IPS-20b (cell line): ENCODE measurements around the gene TP53I13.

ENCODE experiments used
- H3K27ac ChIP-seq: one replicate; pipeline ENCODE4 v1.5.1; 2013; ENCODE audit warnings: low read length
- H3K27me3 ChIP-seq: 2 replicates; pipeline ENCODE4 v1.6.1; 2013; ENCODE audit warnings: mild to moderate bottlenecking, low read length, inconsistent platforms; ENCODE audit not compliant: insufficient read depth
- H3K36me3 ChIP-seq: 2 replicates; pipeline ENCODE4 v1.6.1; 2013; ENCODE audit warnings: low read depth, mild to moderate bottlenecking, inconsistent platforms, low read length, moderate library complexity; ENCODE audit not compliant: insufficient read depth
- H3K4me1 ChIP-seq: 2 replicates; pipeline ENCODE4 v1.6.1; 2013; ENCODE audit warnings: mild to moderate bottlenecking, control low read depth, inconsistent platforms, low read length, moderate library complexity; ENCODE audit not compliant: insufficient read depth
- H3K4me3 ChIP-seq: 2 replicates; pipeline ENCODE4 v1.5.1; 2013; ENCODE audit warnings: mild to moderate bottlenecking, low read length, inconsistent platforms
- H3K9ac ChIP-seq: 2 replicates; pipeline ENCODE4 v1.6.1; 2013; ENCODE audit warnings: low read depth, mild to moderate bottlenecking, inconsistent platforms, low read length, moderate library complexity
- H3K9me3 ChIP-seq: 2 replicates; pipeline ENCODE4 v1.6.1; 2013; ENCODE audit warnings: mild to moderate bottlenecking, low read depth, low read length, inconsistent platforms; ENCODE audit not compliant: insufficient read depth

The TP53I13 gene

GRCh38 chr17:29615492-29616299 lies 47.2 kb downstream of the TP53I13 start:
- H3K27me3 ChIP-seq, result peaks cover 85% of the 10 kb centered on the region
- no peaks in the 10 kb centered on the region for H3K9me3 ChIP-seq
- H3K9ac ChIP-seq, result no peak overlapping the region
- peaks cover 27% of the 10 kb centered on the region for H3K4me1 ChIP-seq
- no peak overlapping the region for H3K27ac ChIP-seq
- H3K36me3 ChIP-seq, result no peaks in the 10 kb centered on the region
- H3K4me3 ChIP-seq, result peak overlapping the region; percentile 69

GRCh38 chr17:29616300-29617048 lies 48.0 kb downstream of the TP53I13 start:
- H3K36me3 ChIP-seq, result no peaks in the 10 kb centered on the region
- peaks cover 92% of the 10 kb centered on the region for H3K27me3 ChIP-seq
- peaks cover 27% of the 10 kb centered on the region for H3K4me1 ChIP-seq
- H3K27ac ChIP-seq, result no peak overlapping the region
- no peaks in the 10 kb centered on the region for H3K9me3 ChIP-seq
- H3K9ac ChIP-seq, result no peak overlapping the region
- peak overlapping the region; percentile 69 for H3K4me3 ChIP-seq

DNA sequence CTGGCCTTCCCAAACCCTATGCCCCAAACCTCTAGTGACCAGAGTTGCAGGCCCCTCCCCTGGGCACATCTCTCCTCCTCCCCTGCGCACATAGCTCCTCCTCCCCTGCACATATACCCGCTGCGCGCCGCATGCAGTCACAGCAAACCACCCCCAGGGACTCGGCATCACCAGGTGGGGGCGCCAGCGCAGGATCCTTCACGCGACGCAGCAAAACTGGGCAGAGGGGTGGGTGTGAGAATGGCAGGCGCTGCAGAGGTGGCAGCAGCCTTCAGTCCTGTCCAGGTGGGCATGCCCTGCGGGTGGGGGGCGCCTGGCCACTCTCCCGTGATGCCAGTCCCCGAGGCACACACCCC lies 48.6 kb downstream of the TP53I13 start:
- H3K27ac ChIP-seq, result no peak overlapping the region
- no peak overlapping the region for H3K9ac ChIP-seq
- no peaks in the 10 kb centered on the region for H3K36me3 ChIP-seq
- peaks cover 27% of the 10 kb centered on the region for H3K4me1 ChIP-seq
- no peaks in the 10 kb centered on the region for H3K9me3 ChIP-seq
- H3K4me3 ChIP-seq, result peak overlapping the region; percentile 69
- peaks cover 93% of the 10 kb centered on the region for H3K27me3 ChIP-seq

DNA sequence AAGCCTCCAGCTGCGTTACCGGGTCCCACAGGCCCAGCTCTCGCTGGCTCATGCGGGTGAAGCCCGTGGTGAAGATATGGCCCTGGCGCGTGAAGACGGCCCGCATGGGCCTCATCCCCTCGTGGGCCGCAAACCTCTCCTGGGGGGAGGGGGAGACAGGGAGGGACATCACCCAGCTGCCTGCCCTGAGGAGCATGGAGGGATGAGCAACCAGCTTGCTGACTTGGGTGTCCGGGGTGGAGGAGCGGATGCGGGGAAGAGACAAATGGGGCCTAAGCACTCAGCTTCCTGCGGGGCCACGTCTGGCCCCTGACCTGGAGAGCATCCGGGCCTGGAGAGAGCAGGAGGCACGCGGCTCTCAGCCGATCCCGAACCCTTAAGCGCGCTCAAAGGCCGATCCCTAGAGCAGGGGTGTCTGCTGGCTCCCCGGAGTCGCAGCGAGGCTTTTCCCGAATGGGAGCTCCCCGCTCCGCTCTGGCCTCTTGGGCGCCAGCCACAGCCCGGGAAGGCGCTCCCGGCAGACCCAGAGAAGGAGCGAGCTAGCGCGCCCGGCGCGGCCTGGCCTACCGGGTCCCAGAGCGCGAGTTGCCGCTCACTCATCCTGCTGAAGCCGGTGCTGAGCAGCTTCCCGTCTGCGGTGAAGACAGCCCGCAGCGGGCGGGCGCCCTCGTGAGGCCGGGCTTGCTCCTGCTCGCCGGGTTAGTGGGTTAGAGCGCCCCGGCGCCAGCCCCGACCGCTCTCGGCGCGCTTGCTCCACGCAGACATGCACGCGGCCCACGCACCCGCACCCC lies 49.2 kb downstream of the TP53I13 start:
- Histone ChIP-seq H3K27ac (no peak overlapping the region), H3K9ac (no peak overlapping the region), H3K27me3 (peaks cover 97% of the 10 kb centered on the region), H3K4me3 (peak overlapping the region; percentile 69), H3K36me3 (no peaks in the 10 kb centered on the region), H3K4me1 (peaks cover 27% of the 10 kb centered on the region), H3K9me3 (no peaks in the 10 kb centered on the region)

- Histone ChIP-seq H3K27ac (no peak overlapping the region), H3K9me3 (no peaks in the 10 kb centered on the region), H3K27me3 (peaks cover 99% of the 10 kb centered on the region), H3K36me3 (no peaks in the 10 kb centered on the region), H3K9ac (no peak overlapping the region), H3K4me3 (peak overlapping the region; percentile 69; the same call in 1 of the 2 replicates), H3K4me1 (peaks cover 29% of the 10 kb centered on the region)
Measured at GRCh38 chr17:29618272-29619065, 50.0 kb downstream of the TP53I13 start.

- Histone ChIP-seq H3K4me1 (peaks cover 27% of the 10 kb centered on the region), H3K36me3 (no peaks in the 10 kb centered on the region), H3K9me3 (no peaks in the 10 kb centered on the region), H3K9ac (no peak overlapping the region), H3K27ac (no peak overlapping the region), H3K4me3 (no peak overlapping the region), H3K27me3 (peaks cover 98% of the 10 kb centered on the region)
Measured at GRCh38 chr17:29619251-29619650, 50.8 kb downstream of the TP53I13 start.

GRCh38 chr17:29620271-29620670 lies 51.8 kb downstream of the TP53I13 start:
- Histone ChIP-seq H3K36me3 (no peaks in the 10 kb centered on the region), H3K4me3 (no peak overlapping the region), H3K27me3 (peaks cover 88% of the 10 kb centered on the region), H3K9me3 (no peaks in the 10 kb centered on the region), H3K9ac (no peak overlapping the region), H3K27ac (no peak overlapping the region), H3K4me1 (peaks cover 23% of the 10 kb centered on the region)

GRCh38 chr17:29620779-29621500 lies 52.4 kb downstream of the TP53I13 start:
- Histone ChIP-seq H3K27me3 (peaks cover 81% of the 10 kb centered on the region), H3K27ac (no peak overlapping the region), H3K4me1 (peaks cover 23% of the 10 kb centered on the region)

DNA sequence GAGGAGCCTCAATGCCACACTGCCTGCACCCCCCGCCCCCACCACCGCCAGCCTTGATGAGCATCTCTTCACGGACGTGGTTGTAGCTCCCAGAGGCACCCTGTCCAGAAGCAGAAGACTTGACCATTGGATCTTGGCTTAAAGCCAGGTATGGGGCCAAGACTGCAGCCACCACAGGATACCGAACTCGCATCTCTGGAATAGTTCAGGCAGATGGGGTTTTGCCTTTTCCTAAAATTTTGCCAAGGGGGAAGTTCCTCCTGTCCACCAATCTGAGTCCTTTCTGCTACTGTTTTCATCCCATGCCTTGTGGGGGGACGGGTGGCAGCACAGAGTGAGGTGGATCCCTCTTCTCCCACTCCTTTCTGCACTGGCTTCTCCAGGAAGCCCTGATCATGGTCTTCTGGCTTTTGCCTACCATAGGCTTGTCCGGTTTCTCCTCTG lies 53.3 kb downstream of the TP53I13 start:
- H3K4me1 ChIP-seq, result peaks cover 19% of the 10 kb centered on the region
- H3K27me3 ChIP-seq, result peaks cover 73% of the 10 kb centered on the region
- H3K9me3 ChIP-seq, result no peaks in the 10 kb centered on the region
- no peak overlapping the region for H3K27ac ChIP-seq
- H3K9ac ChIP-seq, result no peak overlapping the region
- H3K4me3 ChIP-seq, result peak overlapping the region; percentile 76; the same call in 1 of the 2 replicates
- no peaks in the 10 kb centered on the region for H3K36me3 ChIP-seq

More at GRCh38 chr17:29620779-29621500, 52.4 kb downstream of the TP53I13 start:
- H3K36me3 ChIP-seq, result no peaks in the 10 kb centered on the region
- no peak overlapping the region for H3K4me3 ChIP-seq
- H3K9me3 ChIP-seq, result no peaks in the 10 kb centered on the region
- no peak overlapping the region for H3K9ac ChIP-seq
